ENCODE results near the gene ZDHHC7. TPM values are rescaled to one million over a fixed set of nuclear protein-coding genes. Genes with fewer than 3 reads are reported as not detected.
A peak's percentile ranks its signal among the peaks of the same experiment; 100 is the strongest.

ZDHHC7 gene
- total RNA-seq, 1 donor from 2014 or later = 45.4 TPM

DNA sequence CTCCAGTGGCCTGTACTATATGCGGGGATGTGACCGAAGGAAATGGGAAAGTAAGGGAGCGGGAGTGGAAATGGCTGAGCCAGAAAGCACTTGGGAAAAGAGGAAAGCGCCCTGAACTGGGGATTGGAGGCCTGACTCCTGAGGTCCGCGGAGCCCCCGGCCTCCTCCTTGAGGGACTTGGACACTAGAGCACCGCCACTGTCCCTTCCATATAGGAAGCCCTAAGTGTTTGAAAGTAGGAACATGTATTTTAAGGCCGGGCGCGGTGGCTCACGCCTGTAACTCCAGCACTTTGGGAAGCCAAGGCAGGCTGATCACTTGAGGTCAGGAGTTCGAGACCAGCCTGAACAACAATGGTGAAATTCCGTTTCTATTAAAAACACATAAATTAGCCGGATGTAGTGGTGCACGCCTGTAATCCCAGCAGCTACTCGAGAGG is 530 bp upstream of the ZDHHC7 start:
- Mint-ChIP-seq H3K27me3 (ENCODE audit: low read depth) (no peaks in the 10 kb centered on the region), H3K9me3 (no peaks in the 10 kb centered on the region), H3K4me3 (peak overlapping the region; percentile 94), H3K4me1 (peaks cover 41% of the 10 kb centered on the region), H3K27ac (peak overlapping the region; percentile 100), H3K36me3 (no peaks in the 10 kb centered on the region)
- TF ChIP-seq, protein P1, sequence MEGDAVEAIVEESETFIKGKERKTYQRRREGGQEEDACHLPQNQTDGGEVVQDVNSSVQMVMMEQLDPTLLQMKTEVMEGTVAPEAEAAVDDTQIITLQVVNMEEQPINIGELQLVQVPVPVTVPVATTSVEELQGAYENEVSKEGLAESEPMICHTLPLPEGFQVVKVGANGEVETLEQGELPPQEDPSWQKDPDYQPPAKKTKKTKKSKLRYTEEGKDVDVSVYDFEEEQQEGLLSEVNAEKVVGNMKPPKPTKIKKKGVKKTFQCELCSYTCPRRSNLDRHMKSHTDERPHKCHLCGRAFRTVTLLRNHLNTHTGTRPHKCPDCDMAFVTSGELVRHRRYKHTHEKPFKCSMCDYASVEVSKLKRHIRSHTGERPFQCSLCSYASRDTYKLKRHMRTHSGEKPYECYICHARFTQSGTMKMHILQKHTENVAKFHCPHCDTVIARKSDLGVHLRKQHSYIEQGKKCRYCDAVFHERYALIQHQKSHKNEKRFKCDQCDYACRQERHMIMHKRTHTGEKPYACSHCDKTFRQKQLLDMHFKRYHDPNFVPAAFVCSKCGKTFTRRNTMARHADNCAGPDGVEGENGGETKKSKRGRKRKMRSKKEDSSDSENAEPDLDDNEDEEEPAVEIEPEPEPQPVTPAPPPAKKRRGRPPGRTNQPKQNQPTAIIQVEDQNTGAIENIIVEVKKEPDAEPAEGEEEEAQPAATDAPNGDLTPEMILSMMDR (IDR thresholded peaks at IDR 0.05; ENCODE audit: unreplicated experiment) = no peak
- no peak for DNase-seq (ENCODE audit: low spot score in 2 of 2, unreplicated experiment in 2 of 2)

DNA sequence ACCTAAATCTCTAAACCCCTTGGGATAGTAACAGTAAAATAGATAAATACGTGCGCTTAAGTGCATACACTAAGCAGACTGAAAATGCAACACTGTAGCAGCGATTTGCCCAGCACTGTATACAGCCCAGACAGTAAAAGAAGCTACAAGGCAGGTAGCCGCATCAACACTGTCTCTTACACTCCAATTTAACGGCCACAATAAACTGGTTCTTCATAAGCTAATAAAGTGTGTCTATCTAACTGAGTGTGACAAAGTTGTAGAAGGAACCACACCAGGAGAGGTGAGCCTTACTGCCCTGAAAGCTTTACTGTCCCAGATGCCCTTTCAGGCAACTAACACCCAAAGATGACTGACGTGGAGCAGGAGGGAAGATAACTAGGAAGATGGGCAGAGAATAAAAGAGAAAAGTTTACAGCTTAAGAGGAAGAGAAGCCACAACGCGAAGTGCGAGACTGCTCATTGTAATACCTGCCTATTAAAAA is 847 bp downstream of the ZDHHC7 start:
- Mint-ChIP-seq H3K9me3 (no peaks in the 10 kb centered on the region), H3K27ac (peak overlapping the region; percentile 98), H3K36me3 (no peaks in the 10 kb centered on the region), H3K4me1 (peaks cover 44% of the 10 kb centered on the region), H3K4me3 (peak overlapping the region; percentile 98), H3K27me3 (ENCODE audit: low read depth) (no peaks in the 10 kb centered on the region)
- no peak for DNase-seq (ENCODE audit: low spot score in 2 of 2, unreplicated experiment in 2 of 2)
- TF ChIP-seq, protein P1 (IDR thresholded peaks at IDR 0.05; ENCODE audit: unreplicated experiment) = no peak

GRCh38 chr16:85008271-85008670 is 3.1 kb downstream of the ZDHHC7 start:
- TF ChIP-seq, protein P1 (IDR thresholded peaks at IDR 0.05; ENCODE audit: unreplicated experiment) = no peak
- Mint-ChIP-seq H3K36me3 (no peaks in the 10 kb centered on the region), H3K27me3 (ENCODE audit: low read depth) (no peaks in the 10 kb centered on the region), H3K4me3 (no peak overlapping the region), H3K27ac (no peak overlapping the region), H3K9me3 (no peaks in the 10 kb centered on the region), H3K4me1 (peaks cover 52% of the 10 kb centered on the region)
- DNase-seq (ENCODE audit: low spot score in 2 of 2, unreplicated experiment in 2 of 2) = no peak

DNA sequence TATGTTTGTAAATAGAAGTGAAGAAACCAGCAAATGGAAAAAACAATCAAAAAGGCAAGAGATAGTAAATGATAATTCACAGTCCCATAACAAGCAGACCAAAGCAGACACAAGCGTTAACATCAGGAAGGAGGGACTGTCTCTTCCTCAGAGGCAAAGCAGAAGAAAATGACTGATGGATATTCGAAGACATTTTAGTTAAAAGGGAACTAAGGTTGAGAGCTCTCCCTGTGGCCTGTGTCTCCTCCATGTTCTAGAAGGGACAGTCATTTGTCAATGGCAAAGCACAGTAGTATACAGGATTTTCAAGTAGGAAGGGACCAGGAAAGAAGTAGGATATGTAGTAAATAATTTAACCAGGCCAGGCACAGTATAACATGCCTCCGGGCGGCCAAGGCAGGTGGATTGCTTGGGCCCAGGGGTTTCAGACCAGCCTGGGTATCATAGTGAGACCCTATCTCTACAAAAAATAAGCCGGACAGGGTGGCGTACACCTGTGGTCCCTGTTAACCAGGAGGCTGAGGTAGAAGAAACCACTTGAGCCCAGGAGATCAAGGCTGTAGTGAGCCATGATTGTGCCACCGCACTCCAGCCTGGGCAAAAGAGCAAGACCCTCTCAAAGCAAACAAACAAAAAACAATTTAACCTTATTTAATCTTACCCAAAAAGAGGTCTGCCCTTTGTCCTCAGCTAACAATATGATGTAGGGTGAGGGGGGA is 3.7 kb downstream of the ZDHHC7 start:
- peaks cover 55% of the 10 kb centered on the region for H3K4me1 Mint-ChIP-seq
- no peaks in the 10 kb centered on the region for H3K9me3 Mint-ChIP-seq
- no peak overlapping the region for H3K4me3 Mint-ChIP-seq
- H3K36me3 Mint-ChIP-seq = no peaks in the 10 kb centered on the region
- DNase-seq (ENCODE audit: low spot score in 2 of 2, unreplicated experiment in 2 of 2) = no peak
- H3K27me3 Mint-ChIP-seq (ENCODE audit: low read depth) = no peaks in the 10 kb centered on the region
- TF ChIP-seq, protein P1 (IDR thresholded peaks at IDR 0.05; ENCODE audit: unreplicated experiment) = no peak
- H3K27ac Mint-ChIP-seq = no peak overlapping the region

- peaks cover 57% of the 10 kb centered on the region for H3K4me1 Mint-ChIP-seq
- DNase-seq (ENCODE audit: low spot score in 2 of 2, unreplicated experiment in 2 of 2) = no peak
- H3K27me3 Mint-ChIP-seq (ENCODE audit: low read depth) = no peaks in the 10 kb centered on the region
- no peak overlapping the region for H3K27ac Mint-ChIP-seq
- TF ChIP-seq, protein P1 (IDR thresholded peaks at IDR 0.05; ENCODE audit: unreplicated experiment) = no peak
- no peaks in the 10 kb centered on the region for H3K36me3 Mint-ChIP-seq
- H3K4me3 Mint-ChIP-seq = no peak overlapping the region
- H3K9me3 Mint-ChIP-seq = no peaks in the 10 kb centered on the region
These were observed 4.7 kb downstream of the ZDHHC7 start for GRCh38 chr16:85006639-85007038.
